ENCODE measurements around the gene DCUN1D3.

Gene DCUN1D3

DNA sequence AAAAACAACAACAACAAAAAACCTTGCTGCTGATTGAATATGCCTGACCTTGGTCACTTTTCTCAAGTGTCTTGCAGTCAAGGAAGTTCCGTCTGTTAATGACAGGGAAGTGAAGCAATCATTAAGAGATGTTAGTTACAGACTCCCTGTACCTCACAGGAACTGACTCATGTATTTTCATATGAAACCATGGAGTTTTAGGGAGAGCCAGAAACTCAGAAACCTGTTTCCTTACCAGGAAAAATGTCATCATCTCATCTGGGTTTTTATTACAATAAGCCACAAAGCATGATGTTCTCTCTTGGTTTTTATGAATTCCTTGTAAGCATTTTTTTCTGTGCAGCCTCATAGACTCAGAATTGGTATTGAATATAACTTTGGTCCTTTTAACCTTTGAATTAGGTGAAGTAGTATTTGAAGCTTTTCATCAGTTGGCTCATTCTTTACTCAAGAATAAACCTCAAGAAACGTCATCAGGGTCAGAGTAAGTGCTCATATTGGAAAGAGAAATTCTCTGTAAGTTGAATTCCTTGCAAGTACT is 10.7 kb upstream of the DCUN1D3 start:
- CTCF ChIA-PET: no interaction called here
- no peak for TF ChIP-seq CTCF (conservative IDR thresholded peaks at IDR 0.05; ENCODE audit: low read depth)
- POLR2A ChIA-PET (ENCODE audit: low non-redundant PET): no interaction called here
- peak; percentile 70 for DNase-seq (ENCODE audit: low spot score)
- peak overlapping the region; percentile 83 for H3K27ac ChIP-seq

DNA sequence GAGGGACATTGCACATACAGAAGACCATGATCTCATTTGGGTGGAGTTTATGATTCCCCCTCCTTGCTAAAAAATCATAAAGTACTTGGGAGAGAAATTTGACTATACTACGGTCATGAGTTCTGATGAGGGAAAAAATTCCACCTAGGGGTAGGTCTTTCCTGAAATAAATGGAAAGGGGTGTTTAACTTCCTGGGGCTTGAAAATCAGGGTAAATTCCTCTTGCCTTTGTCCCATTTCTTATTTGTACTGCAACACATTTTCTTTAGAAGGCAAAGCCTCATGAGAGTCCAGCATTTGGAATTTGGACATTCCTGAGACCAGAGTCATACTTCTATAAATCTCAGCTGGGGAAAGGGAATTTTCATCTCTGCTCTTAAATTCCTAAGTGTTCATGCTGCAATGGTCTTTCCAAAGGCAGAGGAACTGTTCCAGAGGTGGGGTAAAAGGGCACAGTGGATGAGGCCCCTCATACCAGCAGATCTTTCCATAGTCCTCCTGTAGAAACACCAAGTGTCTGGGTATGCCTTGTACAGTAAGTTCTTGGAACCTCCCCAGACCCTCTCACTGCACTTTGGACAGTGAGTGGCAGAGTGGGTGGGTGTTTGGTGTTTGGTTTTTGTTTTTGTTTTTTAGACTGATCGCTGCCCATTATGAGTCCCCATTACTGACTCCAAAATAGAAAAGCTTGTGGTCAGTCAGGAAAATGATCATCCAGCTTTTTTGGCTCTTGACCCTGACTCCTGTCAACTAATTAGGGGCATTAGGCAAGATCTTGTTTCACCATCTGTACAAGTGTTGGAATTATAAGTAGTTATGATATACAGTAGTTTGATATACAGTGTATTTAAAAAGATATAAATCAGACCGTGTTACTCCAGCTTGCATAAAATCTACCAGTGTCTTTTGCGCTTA is 6.4 kb upstream of the DCUN1D3 start:
- TF ChIP-seq CTCF (conservative IDR thresholded peaks at IDR 0.05; ENCODE audit: low read depth): no peak
- ChIA-PET CTCF (no interaction called here), POLR2A (ENCODE audit: low non-redundant PET) (no interaction called here)
- peak overlapping the region; percentile 80 for H3K27ac ChIP-seq
- DNase-seq (ENCODE audit: low spot score): peak; percentile 56

GRCh38 chr16:20905576-20905975 is 5.4 kb upstream of the DCUN1D3 start:
- ChIA-PET CTCF (interaction anchor here (0.7 kb wide), 1 partner anchor 15 kb away, joined by 3 read pairs; no protein-coding TSS in a partner anchor), POLR2A (ENCODE audit: low non-redundant PET) (no interaction called here)
- TF ChIP-seq CTCF (conservative IDR thresholded peaks at IDR 0.05; ENCODE audit: low read depth): no peak
- DNase-seq (ENCODE audit: low spot score): no peak
- peak overlapping the region; percentile 80; the same call in 1 of the 2 replicates for H3K27ac ChIP-seq

GRCh38 chr16:20904507-20905081 is 4.4 kb upstream of the DCUN1D3 start:
- CTCF ChIA-PET: interaction anchor here (0.7 kb wide), 1 partner anchor 14 kb away, joined by 3 read pairs; no protein-coding TSS in a partner anchor
- DNase-seq (ENCODE audit: low spot score): peak; percentile 30
- POLR2A ChIA-PET (ENCODE audit: low non-redundant PET): no interaction called here
- no peak for TF ChIP-seq CTCF (conservative IDR thresholded peaks at IDR 0.05; ENCODE audit: low read depth)
- H3K27ac ChIP-seq: no peak overlapping the region

DNA sequence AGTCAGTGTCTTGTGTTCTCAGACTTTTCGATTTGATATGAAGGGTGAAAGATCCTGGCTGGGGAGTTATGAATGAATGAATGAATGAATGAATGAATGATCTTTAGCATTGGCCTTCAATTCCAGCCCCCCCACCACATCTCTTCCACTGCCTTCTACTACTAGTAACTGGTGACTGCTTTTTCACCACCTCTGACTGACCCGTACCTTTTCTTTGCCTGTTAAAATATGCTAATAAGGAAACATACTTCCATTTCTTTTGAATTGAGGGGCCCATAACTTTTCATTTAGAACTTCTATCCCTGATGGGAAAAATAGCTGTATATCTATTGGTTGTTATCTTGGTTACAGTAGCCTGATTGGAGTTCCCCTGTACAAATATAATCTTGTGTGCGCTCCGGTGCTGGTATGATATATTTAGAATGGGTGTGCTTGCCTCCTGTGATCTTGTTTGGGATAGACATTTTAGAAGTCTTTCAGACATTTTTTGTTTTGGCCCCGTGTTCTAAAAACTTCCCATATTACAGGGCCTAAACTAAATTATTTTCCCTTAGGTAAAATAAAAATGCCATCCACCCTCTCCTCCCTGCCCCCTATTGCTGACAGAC is 3.8 kb upstream of the DCUN1D3 start:
- no peak for TF ChIP-seq CTCF (conservative IDR thresholded peaks at IDR 0.05; ENCODE audit: low read depth)
- DNase-seq (ENCODE audit: low spot score): no peak
- H3K27ac ChIP-seq: no peak overlapping the region
- ChIA-PET POLR2A (ENCODE audit: low non-redundant PET) (no interaction called here), CTCF (interaction anchor here (0.9 kb wide), 1 partner anchor 54 kb away, joined by 3 read pairs; no protein-coding TSS in a partner anchor)

Data from RWPE1 (cell line).